Measurements from ENCODE around the gene TMED9.

- TF ChIP-seq GATA2 (IDR thresholded peaks at IDR 0.05; ENCODE audit: low read depth, low read length) (no peak), GATA3 (IDR thresholded peaks at IDR 0.05; ENCODE audit: low read depth, low read length) (no peak)
These were observed 14.4 kb downstream of the TMED9 start for GRCh38 chr5:177606071-177607051.
